GM20000 (cell line): Measurements from ENCODE around the gene PPP1R12C.

Experiments used
- DNase-seq: peaks from one replicate; pipeline ENCODE4 v3.0.0; 2012; ENCODE audit warnings: low spot score
- TF ChIP-seq, protein P1 (sequence below): IDR thresholded peaks from 2 replicates; pipeline ENCODE4 v1.5.1; 2012; ENCODE audit warnings: mild to moderate bottlenecking, control low read depth; ENCODE audit errors: extremely low read depth, missing control alignments

Gene PPP1R12C

DNA sequence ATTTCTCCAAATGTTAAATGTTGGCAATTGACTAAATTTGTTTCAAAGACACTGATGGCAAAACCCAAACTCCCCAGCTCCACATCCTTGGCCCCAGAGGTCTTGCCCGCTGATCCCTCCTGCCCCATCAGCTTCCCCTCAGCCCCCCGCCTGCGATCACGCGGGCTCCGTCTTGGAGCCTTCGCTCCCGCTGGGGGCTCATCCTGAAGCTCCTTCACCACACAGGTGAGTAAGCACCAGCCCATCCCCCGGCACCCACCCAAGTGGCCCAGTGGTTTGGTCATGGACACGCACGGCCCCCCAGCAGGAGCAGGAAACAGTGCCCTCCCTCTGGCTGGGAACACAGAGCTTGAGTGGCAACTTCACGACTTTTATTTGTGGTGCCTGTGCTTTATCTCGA, 26.9 kb downstream of the PPP1R12C start:
- DNase-seq: no peak
- TF ChIP-seq, protein P1, sequence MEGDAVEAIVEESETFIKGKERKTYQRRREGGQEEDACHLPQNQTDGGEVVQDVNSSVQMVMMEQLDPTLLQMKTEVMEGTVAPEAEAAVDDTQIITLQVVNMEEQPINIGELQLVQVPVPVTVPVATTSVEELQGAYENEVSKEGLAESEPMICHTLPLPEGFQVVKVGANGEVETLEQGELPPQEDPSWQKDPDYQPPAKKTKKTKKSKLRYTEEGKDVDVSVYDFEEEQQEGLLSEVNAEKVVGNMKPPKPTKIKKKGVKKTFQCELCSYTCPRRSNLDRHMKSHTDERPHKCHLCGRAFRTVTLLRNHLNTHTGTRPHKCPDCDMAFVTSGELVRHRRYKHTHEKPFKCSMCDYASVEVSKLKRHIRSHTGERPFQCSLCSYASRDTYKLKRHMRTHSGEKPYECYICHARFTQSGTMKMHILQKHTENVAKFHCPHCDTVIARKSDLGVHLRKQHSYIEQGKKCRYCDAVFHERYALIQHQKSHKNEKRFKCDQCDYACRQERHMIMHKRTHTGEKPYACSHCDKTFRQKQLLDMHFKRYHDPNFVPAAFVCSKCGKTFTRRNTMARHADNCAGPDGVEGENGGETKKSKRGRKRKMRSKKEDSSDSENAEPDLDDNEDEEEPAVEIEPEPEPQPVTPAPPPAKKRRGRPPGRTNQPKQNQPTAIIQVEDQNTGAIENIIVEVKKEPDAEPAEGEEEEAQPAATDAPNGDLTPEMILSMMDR: no peak

DNA sequence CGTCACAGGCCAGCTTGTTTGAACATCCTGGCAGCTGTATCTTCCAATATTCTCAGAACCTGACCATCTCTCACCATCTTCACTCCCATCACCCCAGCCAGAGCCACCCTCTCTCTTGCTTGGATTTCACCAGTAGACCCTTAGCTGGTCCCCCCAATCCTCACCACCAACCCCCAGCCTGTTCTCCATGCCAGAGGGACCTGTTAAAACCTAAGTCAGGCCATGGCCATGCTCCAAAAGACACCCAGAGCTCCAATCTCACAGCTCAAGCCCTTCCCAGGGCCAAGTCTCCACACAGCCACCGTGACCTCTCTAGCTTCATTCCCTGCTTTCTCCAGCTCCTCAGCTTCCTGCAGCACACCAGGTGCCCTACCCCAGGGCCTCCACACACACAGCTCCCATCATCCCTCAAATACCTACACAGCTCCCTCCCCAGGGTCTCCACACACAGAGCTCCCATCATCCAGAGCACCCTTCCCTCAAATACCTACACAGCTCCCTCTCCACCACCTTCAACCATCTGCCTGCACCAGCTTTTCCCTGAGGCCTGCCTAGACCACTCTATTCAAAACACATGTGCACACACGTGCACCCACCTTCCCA, 28.0 kb downstream of the PPP1R12C start:
- DNase-seq: no peak
- TF ChIP-seq, protein P1: no peak

DNA sequence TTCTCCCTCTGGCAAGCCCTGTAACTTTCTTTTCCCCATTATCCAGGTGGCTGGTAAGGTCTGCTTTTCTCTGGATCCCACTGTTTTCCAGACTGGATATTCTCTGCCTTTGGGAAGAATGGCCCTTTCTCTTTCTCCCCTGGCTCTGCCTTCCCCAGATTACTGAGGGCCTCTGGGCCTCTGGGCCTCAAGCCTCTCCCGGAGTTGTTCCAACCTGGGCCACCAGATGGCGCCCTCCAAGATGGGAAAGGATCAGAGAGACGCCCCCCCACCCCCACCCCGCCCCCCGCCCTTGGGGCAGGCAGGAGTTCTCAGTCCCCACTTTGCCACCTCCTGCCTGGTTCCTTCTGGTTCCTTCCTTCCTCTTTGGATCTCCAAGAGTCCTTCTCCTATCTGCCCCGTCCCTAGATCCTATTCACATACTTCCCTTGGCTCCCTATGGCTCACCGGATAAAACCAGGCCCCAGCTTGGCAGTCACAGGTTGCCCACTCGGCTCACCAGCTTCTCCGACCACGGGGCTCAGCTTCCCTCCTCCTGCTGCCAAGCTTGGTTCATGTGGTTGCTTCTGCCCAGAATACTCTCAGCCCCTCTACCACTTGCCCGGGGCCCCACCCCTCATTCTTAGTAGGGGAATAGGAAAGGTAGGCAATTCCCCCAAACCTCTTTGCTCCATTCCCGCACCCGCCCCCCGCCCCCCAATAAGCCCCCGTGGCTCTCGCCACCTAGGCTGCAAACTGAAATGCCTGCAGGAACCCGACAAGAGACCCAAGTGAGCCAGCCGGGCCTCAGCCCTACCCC, 28.7 kb downstream of the PPP1R12C start:
- peak; percentile 89 for DNase-seq
- TF ChIP-seq, protein P1: no peak

DNA sequence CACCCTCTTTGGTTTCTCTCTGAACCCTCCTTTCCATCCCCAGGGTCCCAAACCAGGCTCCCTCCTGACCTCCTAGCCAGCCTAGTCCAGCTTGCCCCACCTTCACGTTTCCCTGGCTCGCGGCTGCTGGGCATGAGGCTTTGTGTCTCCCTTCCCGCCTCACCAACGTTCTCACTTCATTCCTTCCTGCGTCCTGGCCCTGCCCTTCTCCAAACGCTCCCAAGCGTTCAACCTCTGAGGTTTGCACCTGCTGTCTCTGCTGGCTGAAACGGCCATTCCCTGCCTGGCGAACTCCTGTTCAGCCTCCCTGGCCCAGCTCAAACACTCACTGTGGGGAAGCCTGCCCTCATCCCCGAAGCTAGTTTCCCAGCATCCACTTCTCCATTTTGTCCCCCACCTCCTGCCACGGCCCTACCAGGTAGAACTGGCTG, 29.4 kb downstream of the PPP1R12C start:
- TF ChIP-seq, protein P1: no peak
- DNase-seq: no peak

DNA sequence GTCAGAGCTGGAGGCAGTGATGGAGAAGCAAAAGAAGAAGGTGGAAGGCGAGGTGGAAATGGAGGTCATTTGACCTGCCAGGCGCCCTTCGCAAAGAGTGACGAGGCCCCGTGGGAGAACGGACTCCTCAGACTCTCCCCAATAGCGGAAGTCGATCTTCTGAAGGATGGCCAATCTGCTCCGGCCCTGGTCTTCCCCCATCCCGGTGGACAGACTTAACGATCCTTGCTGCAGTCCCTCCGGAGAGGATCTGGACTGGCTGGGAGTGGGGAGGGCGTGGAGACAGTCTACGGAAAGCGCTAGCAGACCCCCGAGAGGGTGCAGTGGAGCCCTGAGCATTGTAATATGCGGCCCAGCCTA, 29.9 kb downstream of the PPP1R12C start:
- TF ChIP-seq, protein P1: no peak

DNA sequence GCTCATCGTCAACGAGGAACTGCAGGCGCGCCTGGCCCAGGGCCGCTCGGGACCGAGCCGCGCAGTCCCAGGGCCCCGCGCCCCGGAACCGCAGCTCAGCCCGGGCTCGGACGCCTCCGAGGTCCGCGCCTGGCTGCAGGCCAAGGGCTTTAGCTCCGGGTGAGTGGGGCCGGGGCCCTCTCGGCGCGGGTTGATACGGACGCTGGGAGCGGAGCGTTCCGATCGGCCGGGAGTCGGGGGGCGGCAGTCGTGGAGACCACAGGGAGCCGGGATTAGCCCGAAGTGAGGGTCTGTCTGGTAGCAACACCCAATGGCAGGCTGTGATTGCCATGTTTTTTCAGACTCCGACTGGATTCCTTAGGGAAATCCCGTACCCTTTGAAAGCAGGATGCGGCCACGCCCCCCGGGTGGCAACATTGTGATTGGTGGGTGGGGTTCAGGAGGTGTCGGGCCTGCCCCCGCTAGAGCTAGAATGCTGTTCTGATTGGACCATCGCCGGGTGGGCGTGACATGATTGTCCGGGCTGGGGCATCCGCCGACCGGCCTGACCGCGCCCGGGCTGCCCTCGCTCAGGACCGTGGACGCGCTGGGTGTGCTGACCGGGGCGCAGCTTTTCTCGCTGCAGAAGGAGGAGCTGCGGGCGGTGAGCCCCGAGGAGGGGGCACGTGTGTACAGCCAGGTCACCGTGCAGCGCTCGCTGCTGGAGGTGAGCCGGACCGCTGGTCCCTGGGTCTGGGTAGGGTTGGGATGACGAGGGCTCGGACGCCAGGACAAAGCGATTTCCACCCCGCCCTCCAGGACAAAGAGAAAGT, 30.5 kb downstream of the PPP1R12C start:
- TF ChIP-seq, protein P1: no peak
- peak; percentile 86 for DNase-seq

More for the DNA sequence above, 29.9 kb downstream of the PPP1R12C start:
- no peak for DNase-seq
